ENCODE measurements around the gene RIPOR2. TPM values are rescaled to one million over a fixed set of nuclear protein-coding genes. Genes with fewer than 3 reads are reported as not detected.
"Not testable (repeated sequence)": the region's sequence is repeated elsewhere in the genome, so short reads cannot be mapped to it uniquely, and the experiment has no call there.

RIPOR2 gene
- total RNA-seq, 1 donor from 2014 or later, result 3.6 TPM

DNA sequence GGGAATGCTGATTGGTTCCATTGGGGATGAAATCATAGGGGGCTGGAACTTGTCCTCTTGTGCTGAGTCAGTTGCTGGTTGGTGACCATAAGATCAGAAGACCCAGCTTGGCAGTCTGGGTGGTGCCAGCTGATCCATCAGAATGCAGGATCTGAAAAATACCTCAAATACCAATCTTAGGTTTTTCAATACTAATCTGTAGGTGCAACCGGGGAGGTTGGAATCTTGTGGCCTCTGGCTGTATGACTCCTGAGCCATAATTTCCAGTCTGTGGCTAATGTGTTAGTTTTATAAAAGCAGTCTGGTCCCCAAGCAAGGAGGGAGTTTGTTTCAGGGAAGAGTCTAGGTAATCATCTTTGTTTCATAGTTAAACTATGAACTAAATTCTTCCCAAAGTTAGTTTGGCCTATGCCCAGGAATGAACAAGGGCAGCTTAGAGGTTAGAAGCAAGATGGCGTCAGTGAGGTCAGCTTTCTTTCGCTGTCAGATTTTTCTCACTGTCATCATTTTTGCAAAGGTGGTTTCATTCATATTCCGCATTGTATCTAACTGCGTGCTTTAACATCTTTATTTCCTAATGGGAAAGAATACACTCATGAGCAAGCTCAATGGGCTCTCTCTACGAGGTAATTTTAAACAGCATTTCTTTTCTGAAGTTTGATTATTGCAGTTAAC is 139.0 kb downstream of the RIPOR2 start:
- DNase-seq (no peak), ATAC-seq (no peak)
- intact Hi-C loops (cut with micrococcal nuclease), result no loop called here

DNA sequence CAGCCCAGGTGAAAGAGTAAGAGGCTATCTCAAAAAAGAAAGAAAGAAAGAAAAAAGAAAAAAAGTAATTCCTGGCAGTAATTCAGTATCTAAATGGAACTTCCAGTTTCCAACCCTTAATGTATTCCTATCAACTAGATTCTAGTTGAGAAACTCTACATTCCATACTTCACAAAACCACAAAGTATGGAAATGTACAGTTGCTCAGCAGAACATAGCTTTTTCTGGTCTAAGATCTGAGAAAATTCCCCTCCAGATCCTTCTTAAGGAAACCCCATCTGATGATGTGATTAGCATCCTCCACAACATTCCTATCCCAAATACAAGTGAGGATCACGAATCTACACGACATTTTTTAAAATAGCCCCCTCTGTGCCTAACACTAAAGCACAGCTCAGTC is 140.7 kb downstream of the RIPOR2 start:
- ATAC-seq (no peak), DNase-seq (no peak)
- intact Hi-C loops (cut with micrococcal nuclease), result no loop called here

DNA sequence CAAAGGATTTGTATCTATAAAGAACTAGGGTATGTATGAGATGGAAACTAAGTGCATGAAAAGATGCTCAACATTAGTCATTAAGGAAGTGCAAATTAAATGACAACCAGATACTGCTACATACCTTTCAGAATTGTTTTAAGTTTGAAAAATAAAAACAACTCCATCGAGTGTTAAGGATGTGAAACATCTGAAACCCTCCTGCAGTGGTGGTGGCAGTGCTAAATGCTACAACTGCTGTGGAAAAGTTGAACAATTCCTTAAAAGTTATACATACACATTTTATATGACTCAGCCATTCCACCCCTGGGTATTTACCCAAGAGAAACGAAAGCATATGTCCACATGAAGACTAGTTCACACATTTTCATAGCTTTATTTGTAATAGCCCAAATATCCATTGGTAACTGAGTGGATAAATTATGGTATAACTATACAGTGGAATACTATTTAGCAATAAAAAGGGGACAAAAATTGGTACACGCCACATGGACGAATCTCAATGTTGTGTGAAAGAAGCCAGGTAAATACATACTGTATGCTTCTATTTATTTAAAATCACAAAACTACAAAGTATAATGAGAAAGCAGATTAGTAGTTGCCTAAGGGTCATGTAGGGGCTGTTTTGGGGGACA is 147.6 kb downstream of the RIPOR2 start:
- ATAC-seq, result no peak
- DNase-seq, result no peak
- intact Hi-C loops (cut with micrococcal nuclease), result no loop called here

DNA sequence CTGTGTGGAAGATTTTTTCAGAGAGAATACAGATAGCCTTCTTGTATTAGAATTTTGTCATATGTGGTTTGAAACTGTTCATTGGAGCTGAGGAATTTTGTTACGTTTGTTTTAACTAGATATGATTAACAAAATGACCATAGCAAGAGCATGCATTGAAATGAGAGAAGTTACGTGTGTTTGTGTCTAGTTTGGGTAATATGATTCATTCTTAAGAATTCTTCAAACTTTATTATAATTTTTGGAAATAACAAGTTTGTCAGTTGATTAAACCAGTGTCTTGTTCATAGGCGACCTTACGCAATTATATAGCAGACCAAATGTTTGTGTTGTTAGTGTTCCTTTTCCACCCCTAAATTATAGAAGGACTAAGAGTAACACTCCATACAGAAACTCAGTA is 155.6 kb downstream of the RIPOR2 start:
- intact Hi-C loops (cut with micrococcal nuclease), result no loop called here
- ATAC-seq (no peak), DNase-seq (no peak)

DNA sequence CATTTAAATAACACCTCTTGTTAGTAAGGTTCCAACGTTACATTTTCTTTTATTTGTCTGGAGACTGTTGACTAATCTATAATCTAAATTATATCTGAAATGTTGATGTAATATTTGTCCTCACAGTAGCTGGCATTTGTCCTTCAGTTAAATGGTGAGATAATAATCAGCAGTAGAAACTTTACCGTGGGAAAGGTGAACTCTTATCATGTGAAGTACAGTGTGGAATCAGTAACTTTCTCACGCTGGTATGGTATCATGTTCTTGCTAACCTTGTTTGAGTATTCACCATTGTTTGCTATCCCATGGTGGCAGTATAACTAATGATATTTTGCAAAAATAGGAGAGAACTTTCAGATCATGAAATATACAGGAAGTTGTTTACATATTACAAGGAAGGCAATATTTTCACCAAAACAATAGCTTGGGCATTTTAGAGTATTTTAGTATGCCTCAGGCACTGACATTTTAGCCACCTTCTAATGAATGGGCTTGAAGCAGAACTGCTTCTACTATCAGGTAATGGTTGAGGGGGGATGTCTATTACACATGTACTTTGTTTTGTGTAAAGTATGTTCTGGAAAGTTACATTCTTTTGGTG is 156.2 kb downstream of the RIPOR2 start:
- intact Hi-C loops (cut with micrococcal nuclease), result no loop called here
- no peak for ATAC-seq
- DNase-seq, result no peak

DNA sequence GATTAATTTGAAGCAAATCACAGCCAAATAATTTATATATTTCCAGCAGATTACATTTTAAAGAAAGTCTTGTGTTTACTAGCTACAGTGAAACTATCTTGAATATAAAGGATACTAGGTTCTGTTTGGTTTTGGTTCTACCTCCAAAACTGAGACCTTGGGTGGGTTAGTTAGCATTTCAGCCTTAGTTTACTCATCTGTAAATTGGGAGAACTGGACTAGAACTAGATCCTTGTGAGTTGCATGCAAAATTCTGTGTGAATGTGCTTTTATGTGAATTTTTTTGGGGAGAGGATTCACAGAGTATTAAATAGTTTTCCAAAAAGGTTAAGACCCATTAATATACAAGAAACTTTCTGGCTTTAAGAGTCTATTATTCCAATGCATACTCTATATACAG is 156.9 kb downstream of the RIPOR2 start:
- DNase-seq, result no peak
- no peak for ATAC-seq
- intact Hi-C loops (cut with micrococcal nuclease), result no loop called here

DNA sequence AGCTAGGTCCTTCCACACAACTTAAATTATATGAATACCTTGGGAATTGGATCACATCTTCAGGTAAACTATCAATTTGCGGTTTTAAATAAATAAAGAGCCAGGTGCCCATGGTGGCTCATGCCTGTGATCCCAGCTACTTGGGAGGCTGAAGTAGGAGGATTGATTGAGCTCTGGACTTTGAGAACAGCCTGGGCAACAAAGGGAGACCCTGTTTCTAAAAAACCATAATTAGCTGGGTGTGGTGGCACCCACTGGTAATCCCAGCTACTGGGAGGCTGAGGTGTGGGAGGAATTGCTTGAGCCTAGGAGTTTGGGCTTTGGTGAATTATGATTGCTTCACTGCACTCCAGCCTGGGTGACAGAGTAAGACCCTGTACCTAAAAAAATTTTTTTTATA is 157.6 kb downstream of the RIPOR2 start:
- intact Hi-C loops (cut with micrococcal nuclease), result no loop called here
- ATAC-seq, result no peak

DNA sequence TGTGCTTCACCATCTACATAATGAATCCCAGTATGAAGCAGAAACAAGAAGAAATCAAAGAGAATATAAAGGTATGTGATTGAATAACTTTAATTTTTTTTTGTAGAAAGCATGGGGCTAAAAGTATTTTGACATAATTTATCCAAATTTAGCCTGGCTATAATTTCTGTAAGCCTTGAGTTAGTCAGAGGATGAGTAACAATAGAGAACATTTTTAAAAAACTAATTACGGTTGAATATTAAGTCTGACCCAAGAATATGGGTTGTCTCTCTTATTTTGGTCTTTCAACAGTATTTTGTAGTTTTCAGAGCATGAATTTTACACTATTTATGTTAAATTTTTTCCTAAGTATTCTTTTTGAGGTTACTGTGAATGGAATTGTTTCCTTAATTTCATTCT is 158.5 kb downstream of the RIPOR2 start:
- DNase-seq (no peak), ATAC-seq (no peak)
- intact Hi-C loops (cut with micrococcal nuclease), result no loop called here

More for the DNA sequence above, 157.6 kb downstream of the RIPOR2 start:
- DNase-seq, result no peak

DNA sequence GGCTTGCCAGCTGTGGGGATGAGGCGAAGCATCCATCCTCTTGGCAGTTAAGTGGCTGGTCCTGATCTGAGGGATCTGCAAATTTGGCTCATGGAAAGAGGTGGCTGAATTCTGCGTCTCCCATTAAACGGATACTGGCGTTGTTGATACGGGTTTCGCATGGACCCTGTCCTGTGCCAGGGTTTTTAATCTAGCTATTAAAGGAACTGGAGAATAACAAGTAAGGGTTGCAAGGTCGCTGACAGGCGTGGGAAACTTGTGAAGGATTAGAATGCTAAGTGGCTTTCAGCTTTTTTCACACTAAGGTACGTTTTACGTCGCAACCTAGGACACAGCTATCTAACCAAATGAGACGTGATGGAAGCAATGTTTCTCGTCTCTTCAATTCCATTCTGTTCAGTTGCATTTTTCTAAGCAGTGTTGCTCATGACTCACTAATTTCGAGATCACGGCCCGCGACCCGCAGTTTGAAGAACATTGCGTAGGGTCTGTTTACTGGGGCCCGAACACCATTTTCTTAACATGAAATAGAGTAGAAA is 160.2 kb downstream of the RIPOR2 start:
- no peak for DNase-seq
- ATAC-seq, result no peak
- intact Hi-C loops (cut with micrococcal nuclease), result no loop called here

DNA sequence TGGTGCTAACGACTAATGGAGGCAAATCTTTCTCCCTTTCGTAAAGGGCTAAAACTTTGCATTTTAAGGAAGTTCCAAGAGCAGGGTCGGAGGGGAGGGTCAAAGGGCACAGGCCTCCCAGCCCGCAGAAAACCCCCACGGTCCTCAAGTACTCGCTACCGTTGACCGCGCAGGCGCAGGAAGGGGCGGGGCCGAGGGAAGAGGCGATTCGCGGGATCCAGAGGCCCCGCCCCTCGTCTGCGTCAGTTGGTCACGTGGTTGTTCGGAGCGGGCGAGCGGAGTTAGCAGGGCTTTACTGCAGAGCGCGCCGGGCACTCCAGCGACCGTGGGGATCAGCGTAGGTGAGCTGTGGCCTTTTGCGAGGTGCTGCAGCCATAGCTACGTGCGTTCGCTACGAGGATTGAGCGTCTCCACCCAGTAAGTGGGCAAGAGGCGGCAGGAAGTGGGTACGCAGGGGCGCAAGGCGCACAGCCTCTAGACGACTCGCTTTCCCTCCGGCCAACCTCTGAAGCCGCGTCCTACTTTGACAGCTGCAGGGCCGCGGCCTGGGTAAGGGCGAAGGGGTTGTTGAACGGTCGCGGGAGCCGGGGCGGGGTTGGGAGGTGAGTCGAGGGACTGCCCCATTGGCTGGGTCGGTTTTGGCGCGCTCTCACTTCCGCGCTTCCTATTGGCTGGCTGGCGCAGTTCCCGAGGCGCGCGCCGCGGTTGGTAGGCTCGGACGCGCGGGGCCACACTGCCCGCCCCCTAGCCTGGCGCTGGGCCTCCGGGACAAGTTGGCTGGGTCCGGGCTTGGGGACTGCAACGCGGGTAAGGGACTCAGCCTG is 160.9 kb downstream of the RIPOR2 start, which contains the start of gene GMNN:
GMNN (plus strand) TSS at position 242 of the 824 bp plus-strand sequence. CDS start 2,310 bp downstream, outside the sequence.
- ATAC-seq (peak; percentile 99), DNase-seq (peak; percentile 100)
- intact Hi-C loops (cut with micrococcal nuclease), result loop anchor here (5.0 kb wide), 1 partner anchor 193 kb away; no protein-coding TSS in a partner anchor

DNA sequence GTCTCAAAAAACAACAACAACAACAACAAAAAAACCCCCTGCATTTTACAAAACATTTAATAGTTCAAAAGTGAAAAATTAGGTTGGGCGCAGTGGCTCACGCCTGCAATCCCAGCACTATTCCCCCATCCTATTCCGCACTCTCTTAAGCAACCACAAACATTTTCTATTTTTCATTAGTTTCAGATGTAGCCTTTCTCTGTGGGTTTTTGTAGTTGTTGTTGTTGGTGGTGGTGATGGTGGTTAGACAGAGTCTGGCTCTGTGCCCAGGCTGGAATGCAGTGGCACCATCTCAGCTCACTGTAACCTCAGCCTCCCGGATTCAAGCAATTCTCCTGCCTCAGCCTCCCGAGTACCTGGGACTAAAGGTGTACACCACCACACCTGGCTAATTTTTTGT is 167.4 kb downstream of the RIPOR2 start:
- no peak for DNase-seq
- ATAC-seq, result no peak
- intact Hi-C loops (cut with micrococcal nuclease), result no loop called here

DNA sequence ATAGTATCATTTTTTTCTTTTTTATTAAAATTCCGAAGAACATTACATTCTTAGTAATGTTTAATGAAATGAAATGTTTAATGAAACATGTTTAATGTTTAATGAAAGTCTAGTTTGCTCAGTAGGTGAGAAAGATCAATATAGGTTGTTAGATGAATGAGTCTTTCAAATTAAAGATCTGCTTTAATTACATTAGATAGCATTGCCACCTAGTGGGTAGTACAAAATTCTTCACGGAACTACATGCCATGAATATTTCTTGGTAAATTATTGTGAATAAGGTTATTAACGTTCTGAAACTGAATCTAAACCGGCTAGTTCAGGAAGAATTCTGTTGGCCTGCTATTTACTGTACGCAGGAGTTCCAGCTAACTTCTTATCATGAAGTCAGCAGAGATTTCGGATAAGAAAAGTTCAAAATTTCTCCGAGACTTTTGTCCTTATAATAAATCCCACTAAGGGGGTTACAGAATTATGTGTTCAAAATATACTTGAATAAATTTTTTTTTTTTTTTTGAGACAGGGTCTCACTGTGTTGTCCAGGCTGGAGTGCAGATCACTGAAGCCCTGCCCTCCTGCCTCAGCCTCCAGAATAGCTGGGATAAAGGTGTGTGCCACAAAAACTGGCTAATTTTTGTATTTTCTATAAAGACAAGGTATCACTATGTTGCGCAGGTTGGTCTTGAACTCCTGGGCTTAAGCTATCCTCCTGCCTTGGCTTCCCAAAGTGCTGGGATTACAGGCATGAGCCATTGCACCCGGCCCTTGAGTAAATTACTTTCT is 168.9 kb downstream of the RIPOR2 start:
- DNase-seq (no peak), ATAC-seq (no peak)
- intact Hi-C loops (cut with micrococcal nuclease), result no loop called here

DNA sequence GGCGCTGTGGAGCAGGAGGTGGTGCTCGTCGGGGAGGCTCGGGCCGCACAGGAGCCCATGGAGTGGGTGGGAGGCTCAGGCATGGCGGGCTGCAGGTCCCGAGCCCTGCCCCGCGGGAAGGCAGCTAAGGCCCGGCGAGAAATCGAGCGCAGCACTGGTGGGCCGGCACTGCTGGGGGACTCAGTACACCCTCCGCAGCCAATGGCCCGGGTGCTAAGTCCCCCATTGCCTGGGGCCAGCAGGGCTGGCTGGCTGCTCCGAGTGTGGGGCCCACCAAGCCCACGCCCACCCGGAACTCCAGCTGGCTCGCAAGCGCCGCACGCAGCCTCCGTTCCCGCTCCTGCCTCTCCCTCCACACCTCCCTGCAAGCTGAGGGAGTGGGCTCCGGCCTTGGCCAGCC is 169.8 kb downstream of the RIPOR2 start:
- ATAC-seq; intact Hi-C loops (cut with micrococcal nuclease); DNase-seq: not testable (repeated sequence)

DNA sequence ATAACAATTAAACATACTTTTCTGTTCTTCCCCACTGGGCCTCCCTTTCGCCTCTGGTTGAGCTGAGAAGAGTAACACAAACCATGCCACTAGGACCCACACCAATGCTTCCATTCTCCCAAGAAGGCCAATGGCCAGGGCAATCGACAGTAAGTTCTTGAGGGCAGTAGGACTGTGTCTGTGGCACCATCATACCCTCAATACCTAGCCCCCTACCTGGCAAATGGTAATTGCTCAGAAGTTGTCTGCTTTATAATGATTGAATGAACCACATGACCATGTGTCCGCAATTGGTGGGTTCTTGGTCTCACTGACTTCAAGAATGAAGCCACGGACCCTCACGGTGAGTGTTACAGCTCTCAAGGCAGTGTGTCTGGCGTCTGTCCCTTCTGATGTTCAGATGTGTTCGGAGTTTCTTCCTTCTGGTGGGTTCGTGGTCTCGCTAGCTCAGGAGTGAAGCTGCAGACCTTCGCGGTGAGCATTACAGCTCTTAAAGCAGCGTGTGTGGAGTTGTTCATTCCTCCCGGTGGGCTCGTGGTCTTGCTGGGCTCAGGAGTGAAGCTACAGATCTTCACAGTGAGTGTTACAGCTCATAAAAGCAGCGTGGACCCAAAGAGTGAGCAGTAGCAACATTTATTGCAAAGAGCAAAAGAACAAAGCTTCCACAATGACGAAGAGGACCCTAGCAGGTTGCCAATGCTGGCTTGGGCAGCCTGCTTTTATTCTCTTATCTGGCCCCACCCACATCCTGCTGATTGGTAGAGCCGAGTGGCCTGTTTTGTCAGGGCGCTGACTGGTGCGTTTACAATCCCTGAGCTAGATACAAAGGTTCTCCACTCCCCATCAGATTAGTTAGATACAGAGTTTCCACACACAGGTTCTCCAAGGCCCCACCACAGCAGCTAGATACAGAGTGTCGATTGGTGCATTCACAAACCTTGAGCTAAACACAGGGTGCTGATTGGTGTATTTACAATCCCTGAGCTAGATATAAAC is 170.6 kb downstream of the RIPOR2 start:
- intact Hi-C loops (cut with micrococcal nuclease); DNase-seq; ATAC-seq: not testable (repeated sequence)

DNA sequence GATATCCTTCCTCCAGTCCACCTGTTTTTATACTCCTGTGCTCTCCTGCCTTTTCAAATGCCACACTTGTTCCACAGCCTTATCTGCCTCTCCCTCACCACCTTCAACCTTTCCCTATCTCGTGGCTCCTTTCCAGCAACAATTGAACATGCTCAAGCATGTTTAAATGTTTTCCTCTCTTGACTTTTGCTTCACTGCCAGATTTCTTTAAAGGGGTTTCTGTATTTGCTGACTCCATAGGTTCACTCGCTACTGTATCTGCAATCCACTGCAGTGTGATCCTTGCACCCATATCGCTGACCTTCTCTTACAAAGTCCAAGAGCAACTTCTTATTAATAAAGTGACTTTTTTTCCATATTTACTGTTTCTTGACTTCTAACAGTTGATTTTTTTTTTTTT is 172.2 kb downstream of the RIPOR2 start:
- ATAC-seq (no peak), DNase-seq (no peak)
- intact Hi-C loops (cut with micrococcal nuclease), result no loop called here

DNA sequence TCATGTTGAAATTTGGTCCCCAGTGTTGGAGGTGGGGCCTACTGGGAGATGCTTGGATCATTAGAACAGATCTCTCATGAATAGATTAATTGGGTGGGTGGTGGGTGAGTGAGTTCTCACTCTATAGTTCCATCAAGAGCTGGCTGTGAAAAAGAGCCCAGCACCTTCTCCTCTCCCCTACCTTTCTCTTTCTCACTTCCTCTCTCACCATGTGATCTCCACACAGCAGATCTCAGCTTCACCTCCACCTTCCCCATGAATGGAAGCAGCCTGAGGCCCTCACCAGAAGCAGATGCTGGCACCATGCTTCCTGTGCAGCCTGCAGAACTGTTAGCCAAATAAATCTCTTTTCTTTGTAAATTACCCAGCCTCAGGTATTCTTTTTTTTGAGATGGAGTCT is 173.9 kb downstream of the RIPOR2 start:
- intact Hi-C loops (cut with micrococcal nuclease), result no loop called here
- ATAC-seq (no peak), DNase-seq (no peak)

DNA sequence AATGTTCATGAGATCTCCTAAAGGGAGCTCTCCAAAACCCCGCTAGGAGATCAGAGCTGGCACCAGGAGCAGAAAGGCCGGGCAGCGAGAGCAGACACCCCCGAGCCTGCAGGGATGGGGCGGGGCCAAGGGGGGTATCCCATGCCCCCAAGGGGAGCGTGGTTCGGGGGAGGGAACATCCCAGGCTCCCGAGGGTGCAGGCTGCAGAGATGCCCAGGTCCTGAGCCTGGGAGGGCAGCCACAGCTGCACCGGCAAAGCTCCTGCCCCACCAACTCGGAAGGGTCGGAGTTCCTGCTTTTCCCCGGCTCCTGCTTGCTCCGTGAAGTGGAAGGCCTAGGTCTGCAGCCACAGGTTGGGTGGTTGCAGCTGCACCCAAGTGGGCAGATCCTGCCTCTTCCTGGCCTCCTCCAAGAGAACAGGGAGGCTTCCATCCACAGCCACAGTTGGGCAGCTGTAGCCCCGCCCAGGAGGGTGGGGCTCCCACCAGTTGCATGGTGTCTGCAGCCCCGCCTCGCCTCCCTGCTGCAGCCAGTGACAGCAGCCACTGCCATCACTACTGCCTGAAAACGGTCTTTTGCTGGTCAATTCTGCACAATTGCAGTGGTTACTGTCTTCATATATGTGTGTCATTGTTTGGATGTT is 174.4 kb downstream of the RIPOR2 start:
- ATAC-seq, result no peak
- intact Hi-C loops (cut with micrococcal nuclease), result no loop called here
- no peak for DNase-seq
